ENCODE measurements around the gene FBXO31.

Gene FBXO31

DNA sequence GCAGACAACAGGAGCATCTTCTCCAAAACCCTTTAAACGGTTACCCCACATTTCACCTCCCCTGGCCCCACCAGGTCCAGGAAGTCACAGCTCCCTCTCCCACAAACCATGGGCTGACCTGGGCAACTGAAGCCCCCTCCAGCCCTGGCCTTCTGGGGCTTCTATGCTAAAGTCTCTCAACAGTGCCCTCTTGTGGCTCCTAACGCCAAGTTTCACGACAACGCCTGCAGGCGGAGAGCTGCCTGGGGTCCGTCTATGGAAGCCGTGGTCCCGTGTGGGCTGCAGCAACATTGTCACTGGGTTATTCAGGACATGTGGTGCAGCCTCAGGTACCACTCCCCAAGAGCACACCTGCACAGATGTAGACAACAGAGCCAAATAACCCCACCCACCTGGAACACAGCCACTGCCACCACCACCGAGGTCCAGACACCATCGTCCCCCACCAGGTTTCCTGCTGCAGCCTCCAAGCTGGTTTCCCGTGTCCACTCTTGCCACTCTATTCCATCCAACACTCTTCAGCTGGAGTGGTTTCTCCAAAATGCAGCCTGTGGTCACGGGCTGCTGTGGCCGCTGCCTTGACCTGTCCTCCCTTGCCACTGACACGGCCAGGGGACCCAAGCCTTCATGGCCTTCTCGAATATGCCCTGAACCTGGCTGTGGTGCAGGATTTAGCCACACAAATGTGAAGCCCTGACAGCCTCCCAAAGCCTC is 85.5 kb downstream of the FBXO31 start:
- Histone ChIP-seq H2AFZ (no peak overlapping the region), H3K36me3 (ENCODE audit: control insufficient read depth, insufficient read depth, low read length) (no peaks in the 10 kb centered on the region), H3K9ac (no peak overlapping the region), H3K27ac (no peak overlapping the region), H3K79me2 (no peaks in the 10 kb centered on the region), H3K4me2 (ENCODE audit: low read length) (no peak overlapping the region), H3K9me3 (ENCODE audit: control insufficient read depth, low read length) (no peaks in the 10 kb centered on the region), H3K4me3 (ENCODE audit: low read depth, low read length) (no peak overlapping the region), H3K4me1 (no peaks in the 10 kb centered on the region), H3K27me3 (ENCODE audit: control insufficient read depth, insufficient read depth, low read length) (no peaks in the 10 kb centered on the region)
- peak; percentile 58 for TF ChIP-seq CTCF (IDR thresholded peaks at IDR 0.05)

- no peaks in the 10 kb centered on the region for H3K36me3 ChIP-seq (ENCODE audit: control insufficient read depth, insufficient read depth, low read length)
- H3K9ac ChIP-seq, result no peak overlapping the region
- H3K27me3 ChIP-seq (ENCODE audit: control insufficient read depth, insufficient read depth, low read length), result no peaks in the 10 kb centered on the region
- H3K27ac ChIP-seq, result no peak overlapping the region
- H3K4me2 ChIP-seq (ENCODE audit: low read length), result no peak overlapping the region
- TF ChIP-seq CTCF (IDR thresholded peaks at IDR 0.05), result no peak
- no peaks in the 10 kb centered on the region for H3K4me1 ChIP-seq
- H3K4me3 ChIP-seq (ENCODE audit: low read depth, low read length), result no peak overlapping the region
- H2AFZ ChIP-seq, result no peak overlapping the region
- no peaks in the 10 kb centered on the region for H3K79me2 ChIP-seq
- H3K9me3 ChIP-seq (ENCODE audit: control insufficient read depth, low read length), result no peaks in the 10 kb centered on the region
Measured at GRCh38 chr16:87297407-87297806, 86.2 kb downstream of the FBXO31 start.

- no peak overlapping the region for H2AFZ ChIP-seq
- H3K36me3 ChIP-seq (ENCODE audit: control insufficient read depth, insufficient read depth, low read length), result no peaks in the 10 kb centered on the region
- no peak for TF ChIP-seq CTCF (IDR thresholded peaks at IDR 0.05)
- no peak overlapping the region for H3K4me2 ChIP-seq (ENCODE audit: low read length)
- no peaks in the 10 kb centered on the region for H3K4me1 ChIP-seq
- no peaks in the 10 kb centered on the region for H3K9me3 ChIP-seq (ENCODE audit: control insufficient read depth, low read length)
- no peak overlapping the region for H3K9ac ChIP-seq
- H3K27ac ChIP-seq, result no peak overlapping the region
- H3K27me3 ChIP-seq (ENCODE audit: control insufficient read depth, insufficient read depth, low read length), result no peaks in the 10 kb centered on the region
- H3K79me2 ChIP-seq, result no peaks in the 10 kb centered on the region
- no peak overlapping the region for H3K4me3 ChIP-seq (ENCODE audit: low read depth, low read length)
Measured at GRCh38 chr16:87295661-87296531, 87.7 kb downstream of the FBXO31 start.

DNA sequence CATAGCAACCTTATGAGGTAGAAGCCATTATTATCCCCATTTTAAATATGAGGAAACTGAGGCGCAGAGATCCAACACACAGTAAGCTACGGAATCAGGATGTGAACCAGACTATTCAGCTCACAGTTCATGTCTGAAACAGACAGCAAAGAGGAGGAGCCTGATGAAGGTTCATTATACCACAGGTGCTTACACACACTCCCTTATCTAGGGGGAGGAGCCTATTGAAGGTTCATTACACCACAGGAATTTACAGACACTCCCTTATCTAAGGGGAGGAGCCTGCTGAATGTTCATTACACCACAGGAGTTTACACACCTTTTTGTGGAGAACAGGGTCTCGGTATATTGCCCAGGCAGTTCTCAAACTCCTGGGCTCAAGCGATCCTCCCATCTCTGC is 88.3 kb downstream of the FBXO31 start:
- H3K79me2 ChIP-seq, result no peaks in the 10 kb centered on the region
- H3K27ac ChIP-seq, result no peak overlapping the region
- H3K4me3 ChIP-seq (ENCODE audit: low read depth, low read length), result no peak overlapping the region

More for the DNA sequence above, 88.3 kb downstream of the FBXO31 start:
- Histone ChIP-seq H3K4me2 (ENCODE audit: low read length) (no peak overlapping the region), H3K4me1 (no peaks in the 10 kb centered on the region), H3K9ac (no peak overlapping the region), H3K9me3 (ENCODE audit: control insufficient read depth, low read length) (no peaks in the 10 kb centered on the region), H3K27me3 (ENCODE audit: control insufficient read depth, insufficient read depth, low read length) (no peaks in the 10 kb centered on the region), H3K36me3 (ENCODE audit: control insufficient read depth, insufficient read depth, low read length) (no peaks in the 10 kb centered on the region), H2AFZ (no peak overlapping the region)
- TF ChIP-seq CTCF (IDR thresholded peaks at IDR 0.05), result no peak
